Adrenal gland (tissue), 12 donors: ENCODE results near the gene ZNF469. TPM values are rescaled to one million over a fixed set of nuclear protein-coding genes. Genes with fewer than 3 reads are reported as not detected.

Source experiments
- DNase-seq, 7 donors: peaks; one replicate each; pipeline ENCODE4 v3.0.0-alpha.2; 2019 to 2020
- H3K27ac ChIP-seq, 5 donors: fragments of 200-600 bp; sonication (generic) in 4 of 5; 1 replicate in 3 of 5; 2 replicates in 2 of 5; pipeline versions ENCODE4 v1.5.1 to v1.8.0; 2016 to 2020; ENCODE audit warnings: mild to moderate bottlenecking in 1 of 5
- H3K27me3 ChIP-seq: fragments of 200-600 bp; 2 replicates; pipeline ENCODE4 v1.8.0; 2021
- H3K36me3 ChIP-seq, 2 donors: fragments of 200-600 bp; replicated peaks in 1 of 2; 1 replicate in 1 of 2; 2 replicates in 1 of 2; pipeline versions ENCODE4 v1.5.1 to v1.8.0; 2018 to 2022
- H3K4me1 ChIP-seq, 2 donors: fragments of 200-600 bp; replicated peaks in 1 of 2; 1 replicate in 1 of 2; 2 replicates in 1 of 2; pipeline versions ENCODE4 v1.5.1 to v1.8.0; 2018 to 2021
- H3K4me3 ChIP-seq, 4 donors: fragments of 200-600 bp; sonication (generic) in 3 of 4; one replicate each; pipeline ENCODE4 v1.5.1; 2016 to 2018
- H3K9me3 ChIP-seq, 3 donors: fragments of 200-600 bp; sonication (generic) in 1 of 3; replicated peaks in 1 of 3; 1 replicate in 2 of 3; 2 replicates in 1 of 3; pipeline versions ENCODE4 v1.5.1 to v1.8.0; 2016 to 2021
- POLR2A ChIP-seq, 2 donors: fragments of 450-650 bp; IDR thresholded peaks; one replicate each; pipeline ENCODE4 v1.6.1; 2017; ENCODE audit warnings: antibody characterized with exemption in 2 of 2, mild to moderate bottlenecking in 2 of 2, moderate library complexity in 1 of 2
- WGBS, 4 donors: extraction: QIAGEN DNeasy Blood & Tissue Kit in 2 of 4; methylation state at CpG; one replicate each; pipeline versions ENCODE4 v1.1.5 to v1.1.7; 2013 to 2017; 5-methylcytosine and 5-hydroxymethylcytosine counted together
- intact Hi-C, 2 donors: fragments of 100-400 bp; cut with DNase I; formaldehyde crosslinking; loops; one replicate each; pipeline versions ENCODE4 v1.14.1 to v1.15.0; 2022 to 2023
- polyA plus RNA-seq, 3 donors: library from polyadenylated mRNA; stranded (reverse); fragments of 200-250 nt in 2 of 3; fragments of 350-450 nt in 1 of 3; fragmentation: Illumina TruSeq in 1 of 3; extraction: RNeasy Lipid Tissue Mini Kit (QIAGEN cat#74804) in 1 of 3; gene quantifications; one replicate each; pipeline ENCODE4 v1.2.3, GENCODE V29; 2013 to 2014
- total RNA-seq, 9 donors: library from RNA; depleted of rRNA in 4 of 9; stranded (reverse); fragments of >200 nt in 4 of 9; fragments of 120-200 nt in 1 of 9; fragmentation: NEBNext Ultra II Directional in 1 of 9; extraction: Animal tissue kit (Norgen Biotek cat#: 25700) in 1 of 9; gene quantifications; one replicate each; pipeline versions ENCODE4 v1.1.0 to v1.2.4, GENCODE V29; 2013 to 2023
- TF ChIP-seq, protein P1 (sequence below), 6 experiments: fragments of 450-650 bp in 4 of 6; fragments of 200-600 bp in 2 of 6; sonication (generic) in 1 of 6; IDR thresholded peaks; 1 replicate in 5 of 6; 2 replicates in 1 of 6; pipeline versions ENCODE4 v1.5.1 to v1.8.0; 2016 to 2021; ENCODE audit warnings: antibody characterized with exemption in 6 of 6, mild to moderate bottlenecking in 2 of 6, moderate library complexity in 1 of 6
- donor health status: healthy with polysubstance abuse.
- donor health status: Bipolar disorder and iron deficiency.
- donor health status: DM: yes; HTN: yes; CAD: no.
- donor health status: DM: no; HTN: no; CAD: no.
- donor health status: DM: no; HTN: no; CAD: no.
- donor health status: DM: yes; HTN: yes; CAD: no.

The ZNF469 gene
- total and polyA plus RNA-seq, 12 donors, result 0.18 to 5.7 (median 1.9) TPM

DNA sequence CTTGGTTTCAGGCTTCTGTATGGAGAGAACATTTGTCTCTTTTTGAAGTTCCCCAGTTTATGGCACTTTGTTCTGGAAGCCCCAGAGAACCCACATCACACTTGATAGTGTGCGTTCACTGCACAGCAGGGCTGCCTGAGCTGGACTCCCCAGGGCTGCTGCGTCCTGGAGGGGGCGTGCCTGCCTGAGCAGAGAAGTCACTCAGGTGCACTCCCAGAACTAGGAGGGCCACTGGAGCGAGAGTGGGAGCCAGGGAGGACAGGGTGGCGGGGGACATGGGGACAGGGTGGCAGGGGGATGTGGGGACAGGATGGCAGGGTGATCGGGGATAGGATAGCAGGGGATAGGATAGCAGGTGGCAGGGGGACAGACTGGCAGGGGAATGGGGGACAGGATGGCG, 43.9 kb upstream of the ZNF469 start:
- no peak overlapping the region for H3K4me3 ChIP-seq
- no peak for TF ChIP-seq POLR2A (IDR thresholded peaks at IDR 0.05)
- TF ChIP-seq, protein P1, sequence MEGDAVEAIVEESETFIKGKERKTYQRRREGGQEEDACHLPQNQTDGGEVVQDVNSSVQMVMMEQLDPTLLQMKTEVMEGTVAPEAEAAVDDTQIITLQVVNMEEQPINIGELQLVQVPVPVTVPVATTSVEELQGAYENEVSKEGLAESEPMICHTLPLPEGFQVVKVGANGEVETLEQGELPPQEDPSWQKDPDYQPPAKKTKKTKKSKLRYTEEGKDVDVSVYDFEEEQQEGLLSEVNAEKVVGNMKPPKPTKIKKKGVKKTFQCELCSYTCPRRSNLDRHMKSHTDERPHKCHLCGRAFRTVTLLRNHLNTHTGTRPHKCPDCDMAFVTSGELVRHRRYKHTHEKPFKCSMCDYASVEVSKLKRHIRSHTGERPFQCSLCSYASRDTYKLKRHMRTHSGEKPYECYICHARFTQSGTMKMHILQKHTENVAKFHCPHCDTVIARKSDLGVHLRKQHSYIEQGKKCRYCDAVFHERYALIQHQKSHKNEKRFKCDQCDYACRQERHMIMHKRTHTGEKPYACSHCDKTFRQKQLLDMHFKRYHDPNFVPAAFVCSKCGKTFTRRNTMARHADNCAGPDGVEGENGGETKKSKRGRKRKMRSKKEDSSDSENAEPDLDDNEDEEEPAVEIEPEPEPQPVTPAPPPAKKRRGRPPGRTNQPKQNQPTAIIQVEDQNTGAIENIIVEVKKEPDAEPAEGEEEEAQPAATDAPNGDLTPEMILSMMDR (IDR thresholded peaks at IDR 0.05), result no peak
- H3K4me1 ChIP-seq, result no peaks in the 10 kb centered on the region
- no peak for DNase-seq
- H3K27me3 ChIP-seq, result no peaks in the 10 kb centered on the region
- no peak overlapping the region for H3K27ac ChIP-seq
- 78 to 94% (median 86%) methylated on average over 3 to 7 of the region's 7 CpGs for WGBS, 4 donors
- no peaks in the 10 kb centered on the region for H3K36me3 ChIP-seq
- H3K9me3 ChIP-seq, result no peaks in the 10 kb centered on the region
- intact Hi-C loops, result no loop called here

DNA sequence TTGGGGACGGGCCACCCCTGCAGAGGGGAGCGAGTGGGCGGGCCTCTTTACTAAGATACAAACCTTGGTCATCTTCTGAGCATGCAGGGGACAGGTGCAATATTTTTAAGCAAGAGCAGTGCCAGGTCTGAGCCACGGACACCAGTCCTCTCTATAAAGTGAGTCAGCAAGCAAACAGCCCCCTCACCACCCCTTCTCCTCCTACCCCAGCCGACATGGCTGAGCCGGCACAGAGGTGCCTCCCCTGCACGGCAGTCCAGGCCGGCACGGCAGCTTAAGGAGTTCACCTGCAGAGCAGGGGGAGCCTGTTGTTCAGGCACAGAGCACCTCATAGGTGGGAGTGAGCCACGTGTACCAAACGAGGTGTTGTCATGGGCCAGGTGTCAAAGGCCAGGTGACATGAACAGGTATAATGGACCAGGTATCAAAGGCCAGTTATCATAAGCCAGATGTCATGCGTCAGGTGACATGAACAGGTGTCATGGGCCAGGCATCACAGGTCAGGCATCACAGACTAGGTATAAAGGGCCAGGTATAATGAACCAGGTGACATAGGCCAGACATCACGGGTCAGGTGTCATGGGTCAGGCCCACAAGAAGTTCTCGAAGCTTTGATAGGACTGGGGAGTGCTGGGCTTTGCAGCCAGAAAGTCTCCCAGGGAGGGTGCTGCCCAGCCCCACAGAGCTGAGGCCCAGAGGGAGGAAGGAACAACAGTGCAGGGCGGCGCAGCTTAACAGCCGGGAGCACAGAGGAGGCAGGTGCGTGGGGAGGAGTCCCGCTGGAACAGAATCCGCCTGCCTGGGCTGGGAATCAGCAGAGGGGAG, 42.6 kb upstream of the ZNF469 start:
- H3K4me3 ChIP-seq, result no peak overlapping the region

DNA sequence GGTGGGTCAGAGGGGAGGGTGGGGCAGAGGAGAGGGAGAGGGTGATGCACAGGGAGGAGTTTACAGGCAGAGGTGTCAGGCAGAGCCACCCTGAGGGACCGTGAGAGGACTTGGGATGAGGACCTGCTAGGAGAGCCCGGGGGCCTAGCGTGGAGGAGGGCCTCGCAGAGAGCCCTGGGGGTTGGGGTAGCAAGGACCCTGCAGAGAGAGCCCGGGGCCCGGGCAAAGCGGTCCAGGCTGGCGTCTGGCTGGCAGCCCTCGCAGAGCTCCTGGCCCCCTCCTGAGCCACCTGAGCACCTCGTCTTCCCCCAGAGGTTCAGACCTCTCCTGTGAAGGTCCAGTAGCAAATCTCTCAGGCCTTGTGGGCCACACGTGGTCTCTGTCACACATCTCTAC, 42.0 kb upstream of the ZNF469 start:
- no peak overlapping the region for H3K27ac ChIP-seq
- no peaks in the 10 kb centered on the region for H3K36me3 ChIP-seq
- WGBS, 4 donors, result 76 to 95% (median 85%) methylated on average over 7 to 11 of the region's 11 CpGs
- no peaks in the 10 kb centered on the region for H3K9me3 ChIP-seq
- no peak for DNase-seq
- no peaks in the 10 kb centered on the region for H3K4me1 ChIP-seq
- no peaks in the 10 kb centered on the region for H3K27me3 ChIP-seq
- no peak overlapping the region for H3K4me3 ChIP-seq
- TF ChIP-seq, protein P1 (IDR thresholded peaks at IDR 0.05), result no peak
- TF ChIP-seq POLR2A (IDR thresholded peaks at IDR 0.05), result no peak
- intact Hi-C loops, result no loop called here

More for the DNA sequence above, 42.6 kb upstream of the ZNF469 start:
- TF ChIP-seq POLR2A (IDR thresholded peaks at IDR 0.05), result no peak
- TF ChIP-seq, protein P1 (IDR thresholded peaks at IDR 0.05), result no peak
- intact Hi-C loops, result no loop called here
- WGBS, 4 donors, result 62 to 84% (median 79%) methylated on average over 12 to 20 of the region's 20 CpGs
- Histone ChIP-seq H3K27ac (no peak overlapping the region), H3K27me3 (no peaks in the 10 kb centered on the region), H3K9me3 (no peaks in the 10 kb centered on the region), H3K4me1 (no peaks in the 10 kb centered on the region), H3K36me3 (no peaks in the 10 kb centered on the region)
- no peak for DNase-seq

DNA sequence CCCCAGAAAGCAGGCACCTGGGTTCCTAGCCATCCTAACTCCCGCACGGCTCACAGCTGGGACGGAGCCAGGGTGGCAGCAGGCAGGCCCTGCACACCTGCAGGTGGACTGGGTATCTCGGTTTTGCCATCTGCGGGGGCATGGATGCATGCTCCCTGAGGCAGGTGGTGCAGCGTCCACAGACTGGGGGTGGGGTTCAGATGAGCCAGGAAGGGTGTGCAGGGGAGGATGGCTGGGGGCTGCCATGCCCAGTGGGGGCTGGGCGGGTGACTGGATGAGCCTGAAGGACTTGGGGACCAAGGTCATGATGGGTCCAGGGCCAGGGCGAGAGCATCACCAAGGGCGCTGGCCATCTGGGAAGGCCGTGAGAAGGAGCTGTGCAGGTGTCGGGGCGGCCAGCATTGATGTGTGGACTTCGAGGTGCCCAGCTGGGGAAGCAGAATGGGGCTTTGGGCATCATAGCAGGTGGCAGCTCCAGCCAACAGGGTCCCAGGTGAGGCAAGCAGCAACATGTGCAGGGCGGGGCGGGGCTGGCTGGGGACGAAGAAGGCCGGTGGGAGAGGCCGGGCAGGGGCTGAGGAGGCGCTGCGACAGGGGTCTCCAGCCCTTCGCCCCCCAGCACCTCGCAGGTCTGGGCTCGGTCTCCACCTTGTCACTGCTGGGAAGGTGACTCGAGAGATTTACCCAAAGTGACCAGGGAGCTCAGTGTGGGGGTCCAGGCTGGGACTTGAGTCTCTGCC, 41.0 kb upstream of the ZNF469 start:
- H3K9me3 ChIP-seq, result no peaks in the 10 kb centered on the region
- no peak for DNase-seq
- no peak for TF ChIP-seq POLR2A (IDR thresholded peaks at IDR 0.05)
- TF ChIP-seq, protein P1 (IDR thresholded peaks at IDR 0.05), result no peak
- 87 to 95% (median 90%) methylated on average over 13 to 24 of the region's 24 CpGs for WGBS, 4 donors
- no peaks in the 10 kb centered on the region for H3K4me1 ChIP-seq
- intact Hi-C loops, result no loop called here
- no peak overlapping the region for H3K27ac ChIP-seq
- no peak overlapping the region for H3K4me3 ChIP-seq
- no peaks in the 10 kb centered on the region for H3K36me3 ChIP-seq
- no peaks in the 10 kb centered on the region for H3K27me3 ChIP-seq
